HG03469 (cell line): ENCODE results near the gene MMS22L.

ENCODE experiments used
- ATAC-seq: cut with Tn5 transposase; IDR thresholded peaks from one replicate; pipeline ENCODE4 v1.9.1; 2021; ENCODE audit warnings: mild to moderate bottlenecking, moderate library complexity, moderate number of reproducible peaks; ENCODE audit not compliant: unreplicated experiment

The MMS22L gene

GRCh38 chr6:97095311-97095850, 187.6 kb downstream of the MMS22L start:
- ATAC-seq: no peak

- ATAC-seq: no peak
Observed at GRCh38 chr6:97094376-97094775, 188.6 kb downstream of the MMS22L start.

- ATAC-seq: no peak
Observed at GRCh38 chr6:97092673-97093305, 190.2 kb downstream of the MMS22L start.
